Limb (tissue), 2 donors: ENCODE measurements around the gene AOPEP.

Source experiments
- DNase-seq, 2 donors: peaks; one replicate each; pipeline ENCODE4 v3.0.0-alpha.2; 2016; ENCODE audit errors: extremely low spot score in 2 of 2

AOPEP gene

GRCh38 chr9:95092262-95093072 lies 366.0 kb downstream of the AOPEP start:
- no peak for DNase-seq

GRCh38 chr9:95093586-95093985 lies 367.1 kb downstream of the AOPEP start:
- no peak for DNase-seq

DNA sequence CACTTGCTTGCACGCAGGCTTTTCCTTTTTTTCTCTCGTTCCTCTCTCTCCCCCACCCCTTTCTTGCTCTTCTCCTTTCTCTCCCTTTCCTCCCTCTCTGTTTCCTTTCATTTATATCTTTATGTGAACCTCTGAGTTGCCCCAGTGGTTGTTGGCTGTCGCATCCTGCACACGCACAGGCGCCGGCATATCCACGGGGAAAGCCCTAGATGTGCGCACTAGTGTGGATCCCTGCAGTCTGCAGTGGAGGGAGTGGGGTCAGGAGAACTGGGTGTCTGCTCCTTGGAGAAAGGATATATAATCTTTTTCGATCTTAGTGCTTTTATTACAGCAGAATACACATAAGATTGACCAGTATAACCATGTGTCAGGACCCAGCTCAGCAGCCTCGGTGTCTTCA lies 367.5 kb downstream of the AOPEP start:
- DNase-seq, result no peak

DNA sequence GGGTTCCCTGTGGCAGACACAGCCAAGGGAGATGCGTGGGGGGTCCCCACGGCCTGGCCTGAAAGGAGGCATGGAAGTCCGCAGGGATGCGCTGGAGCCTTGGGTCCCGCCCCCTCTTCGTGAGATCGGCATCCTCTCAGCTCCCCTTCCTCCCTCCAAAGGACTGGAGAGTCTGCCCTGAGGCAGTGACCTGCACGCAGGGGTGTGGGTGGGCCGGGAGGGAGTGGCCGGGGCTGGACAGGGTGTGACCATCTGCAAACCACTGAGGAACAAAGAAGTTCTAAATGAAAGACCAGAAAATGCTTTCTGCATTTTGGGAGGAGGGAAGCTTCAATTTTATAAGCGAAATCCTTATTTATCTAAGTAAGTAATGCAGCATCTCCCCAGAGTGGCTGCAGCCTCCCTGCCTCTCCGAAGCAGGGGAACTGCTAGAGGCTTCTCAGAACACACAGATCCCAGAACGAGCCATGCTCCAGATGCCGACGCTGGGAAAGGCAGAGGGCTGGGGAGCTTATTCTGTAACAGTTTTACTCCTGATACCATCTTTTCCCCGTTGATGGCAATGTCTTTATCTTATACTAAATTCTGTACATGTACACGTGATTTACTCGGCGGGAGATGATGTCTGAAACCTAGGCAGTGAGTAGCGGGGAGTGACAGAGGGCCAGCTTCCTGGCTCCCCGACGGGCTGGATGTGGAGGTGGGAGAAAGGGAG lies 369.3 kb downstream of the AOPEP start:
- no peak for DNase-seq

- no peak for DNase-seq
Measured at GRCh38 chr9:95096381-95096780, 369.9 kb downstream of the AOPEP start.

DNA sequence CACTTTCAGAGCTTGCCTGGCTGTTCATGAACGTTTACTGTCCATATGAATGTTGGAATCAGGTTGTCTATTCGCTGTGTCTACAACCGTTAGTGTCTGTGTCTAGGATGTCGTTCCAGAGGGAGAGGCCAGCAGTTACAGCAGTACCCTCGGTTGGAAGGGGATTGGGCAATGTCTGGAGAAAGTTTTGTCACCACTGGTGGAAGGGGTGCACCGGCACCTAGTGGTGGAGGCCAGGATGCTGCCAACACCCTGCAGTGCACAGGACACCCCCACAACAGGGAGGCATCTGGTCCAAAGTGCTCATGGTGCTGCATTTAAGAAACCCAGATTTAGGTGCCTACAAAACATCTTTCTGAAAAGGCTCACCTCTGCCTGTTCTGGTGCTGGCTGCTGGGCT lies 370.3 kb downstream of the AOPEP start:
- DNase-seq, result no peak

DNA sequence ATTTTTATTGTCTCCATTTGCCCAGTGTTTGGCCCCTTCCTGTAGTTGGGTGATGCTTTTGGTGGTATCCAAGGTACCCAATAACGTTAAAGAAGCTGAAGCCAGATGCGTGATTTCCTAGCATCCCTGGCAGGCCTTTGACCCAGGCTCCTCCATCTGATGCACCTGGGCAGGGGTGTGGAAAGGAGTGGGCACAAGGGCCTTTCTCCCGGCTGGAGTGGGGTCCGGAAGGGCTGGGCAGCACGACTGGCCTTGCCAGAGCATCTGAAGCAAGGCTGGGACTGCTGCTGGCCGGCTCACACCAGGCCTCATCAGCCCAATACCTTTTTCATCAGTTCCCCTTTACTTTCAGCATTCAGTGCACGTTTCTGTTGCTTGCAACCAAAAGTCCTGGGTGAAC lies 370.8 kb downstream of the AOPEP start:
- DNase-seq, result no peak

- DNase-seq, result no peak
Measured at GRCh38 chr9:95098391-95098921, 372.0 kb downstream of the AOPEP start.

DNA sequence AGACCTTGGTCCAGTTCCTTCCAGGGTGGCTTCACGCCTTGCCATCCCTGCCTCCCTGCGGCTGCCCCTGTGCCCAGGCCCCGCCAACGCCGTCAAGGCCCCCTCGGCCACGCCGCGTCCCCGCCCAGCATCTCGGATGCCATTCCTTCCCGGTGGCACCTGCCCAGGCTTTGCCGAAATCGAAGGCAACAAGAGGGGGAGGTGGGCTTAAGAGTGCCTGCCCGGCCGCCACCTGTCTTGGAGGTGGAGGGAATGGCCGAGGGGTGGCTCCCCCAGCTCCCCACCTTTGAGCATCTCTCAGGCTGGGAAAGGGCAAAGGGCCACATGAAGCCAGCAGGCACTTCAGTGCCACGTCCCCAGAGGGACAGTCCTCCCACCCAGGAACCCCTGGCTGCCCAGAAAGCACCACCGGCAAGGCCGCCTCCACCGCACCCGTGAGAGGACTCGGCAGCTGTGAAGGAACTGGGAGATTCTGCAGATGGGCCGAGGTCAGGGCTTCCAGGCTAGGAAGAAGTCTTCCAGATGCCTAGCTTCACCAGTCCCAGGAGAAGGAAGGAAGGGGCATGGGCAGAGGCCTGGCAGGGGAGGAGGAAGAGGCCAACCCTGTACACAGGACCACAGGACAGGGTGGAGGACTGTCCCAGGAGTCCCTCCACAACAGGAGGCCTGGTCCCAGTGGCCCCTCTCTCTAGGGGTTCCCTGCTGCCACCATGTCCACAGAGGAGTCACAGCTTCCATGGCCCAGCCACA lies 373.0 kb downstream of the AOPEP start:
- DNase-seq, result no peak

DNA sequence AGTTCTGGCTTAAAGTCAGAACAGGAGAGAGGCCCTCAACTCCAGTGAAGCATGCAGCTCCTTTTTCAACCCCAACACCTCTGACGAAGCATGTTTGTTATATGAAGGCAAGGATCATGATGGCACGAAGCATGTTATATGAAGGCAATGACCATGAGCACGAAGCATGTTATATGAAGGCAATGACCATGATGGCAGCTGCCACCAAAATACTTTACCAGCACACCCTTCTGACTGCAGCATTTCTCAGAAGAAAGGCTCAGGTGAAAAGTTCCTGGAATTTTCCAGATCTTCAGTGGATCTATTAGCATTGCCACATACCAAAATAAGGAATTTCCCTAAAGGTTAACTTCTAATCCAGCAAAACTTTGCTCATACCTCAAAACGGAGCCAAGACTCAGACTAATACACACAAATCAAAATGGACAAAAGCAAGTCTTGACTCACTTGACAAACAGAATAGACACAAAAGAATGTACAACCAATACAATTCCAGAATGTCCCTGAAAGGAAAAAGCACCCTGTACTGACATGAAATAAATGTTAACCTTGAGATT lies 373.6 kb downstream of the AOPEP start:
- no peak for DNase-seq

GRCh38 chr9:95101326-95101725 lies 374.8 kb downstream of the AOPEP start:
- DNase-seq, result no peak

- DNase-seq, result no peak
Measured at GRCh38 chr9:95102001-95102433, 375.5 kb downstream of the AOPEP start.

DNA sequence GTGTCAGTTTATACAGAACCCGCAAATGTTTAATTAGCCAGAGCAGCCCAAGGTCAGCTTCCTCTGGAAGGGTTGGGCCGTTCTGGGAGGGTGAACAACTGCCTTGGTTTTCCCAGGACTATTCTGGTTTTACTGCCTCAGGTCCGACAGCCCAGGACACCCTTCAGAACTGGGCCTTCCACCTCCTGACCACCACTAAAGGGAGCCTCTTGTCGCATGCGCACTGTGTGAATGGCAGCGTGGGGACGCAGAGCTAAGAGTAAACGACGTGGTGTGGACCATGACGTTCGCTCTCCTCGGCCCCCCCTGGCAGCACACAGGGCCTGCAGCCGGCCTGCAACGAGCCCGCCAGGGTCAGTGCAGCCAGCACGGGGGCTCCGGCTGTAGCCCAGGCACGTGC lies 376.1 kb downstream of the AOPEP start:
- no peak for DNase-seq

- no peak for DNase-seq
Measured at GRCh38 chr9:95103281-95103771, 376.8 kb downstream of the AOPEP start.

DNA sequence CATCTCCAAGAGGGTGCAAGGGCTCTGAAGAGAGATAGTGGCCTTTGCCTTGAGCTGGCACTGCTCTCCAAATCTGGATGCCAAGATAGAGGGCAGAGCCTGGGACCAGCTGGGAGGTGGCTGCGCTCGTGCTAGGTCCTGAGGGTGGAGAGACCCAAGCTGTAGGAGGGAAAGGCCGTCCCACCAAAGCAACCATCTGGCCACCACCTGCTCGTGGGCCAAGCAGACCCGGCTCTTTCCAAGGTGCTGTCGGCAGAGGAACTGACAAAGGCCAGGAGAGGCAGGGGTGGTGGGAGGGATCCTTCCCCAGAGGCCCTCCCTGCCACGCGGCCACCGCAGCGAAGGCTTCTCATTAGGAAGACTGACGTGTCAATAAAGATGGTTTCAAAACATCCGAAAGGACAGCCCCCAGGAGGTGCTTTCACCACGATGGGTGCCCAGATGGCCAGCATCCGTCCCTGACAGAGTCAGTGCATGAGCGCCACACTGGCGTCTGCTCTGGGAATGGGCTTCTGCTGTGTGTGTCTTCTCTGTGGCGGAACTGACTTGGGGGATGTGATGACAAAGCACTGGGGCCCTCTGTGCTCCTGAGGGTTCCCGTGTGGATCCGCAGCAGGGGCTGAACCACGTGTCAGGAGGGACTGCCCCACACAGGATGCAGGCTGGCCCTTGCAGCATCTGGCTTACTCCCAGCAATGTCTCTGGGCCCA lies 377.5 kb downstream of the AOPEP start:
- no peak for DNase-seq

- DNase-seq, result no peak
Measured at GRCh38 chr9:95104581-95104960, 378.1 kb downstream of the AOPEP start.

GRCh38 chr9:95104980-95105379 lies 378.5 kb downstream of the AOPEP start:
- DNase-seq, result no peak

DNA sequence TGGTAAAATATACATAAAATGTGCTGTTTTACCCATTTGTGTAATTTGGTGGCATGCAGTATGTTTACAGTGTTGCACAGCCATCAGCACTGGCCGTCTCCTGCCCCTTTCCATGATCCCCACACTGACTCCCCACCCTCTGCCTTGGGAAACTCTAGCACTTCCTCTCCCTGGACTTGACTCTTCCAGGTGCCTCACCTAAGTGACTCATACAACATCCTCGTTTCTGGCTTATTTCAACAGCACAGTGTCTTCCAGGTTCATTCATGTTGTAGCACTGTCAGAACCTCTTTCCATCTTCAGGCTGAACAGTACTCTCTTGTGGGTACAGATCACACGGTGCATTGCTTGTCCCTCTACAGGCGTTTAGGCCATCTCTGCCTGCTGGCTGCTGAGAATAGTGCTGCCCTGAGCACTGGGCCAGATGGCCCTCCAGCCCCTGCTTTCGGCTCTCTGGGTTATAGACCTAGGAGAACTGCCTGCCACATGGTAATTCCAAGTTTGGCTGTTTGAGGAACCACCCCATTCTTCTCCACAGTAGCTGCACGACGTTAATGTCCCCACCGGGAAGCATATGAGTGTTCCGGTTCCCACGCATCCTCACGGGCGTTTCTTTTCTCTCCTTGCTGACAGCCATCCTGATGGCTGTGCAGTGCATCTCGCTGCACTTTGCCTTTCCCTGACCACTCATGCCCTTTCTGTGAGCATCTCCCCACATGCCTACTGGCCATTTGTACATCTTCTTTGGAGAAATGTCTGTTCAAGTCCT lies 379.2 kb downstream of the AOPEP start:
- DNase-seq, result no peak

GRCh38 chr9:95107001-95107749 lies 380.7 kb downstream of the AOPEP start:
- DNase-seq, result no peak
